Kidney glomerular epithelial cell (primary cell): ENCODE measurements around the gene FTO.
A peak's percentile ranks its signal among the peaks of the same experiment; 100 is the strongest.

Experiments
- DNase-seq: peaks from one replicate; lab custom pipeline; 2025; lab: John Stamatoyannopoulos, UW

Gene FTO

GRCh38 chr16:54160939-54161897 is 457.3 kb downstream of the FTO start:
- no peak for DNase-seq

GRCh38 chr16:54163197-54163843 is 459.4 kb downstream of the FTO start:
- DNase-seq: no peak

GRCh38 chr16:54164789-54165173 is 460.8 kb downstream of the FTO start:
- no peak for DNase-seq

- DNase-seq: no peak
Measured at GRCh38 chr16:54165174-54165911, 461.4 kb downstream of the FTO start.

- no peak for DNase-seq
Measured at GRCh38 chr16:54165912-54166865, 462.2 kb downstream of the FTO start.

GRCh38 chr16:54169112-54169511 is 465.2 kb downstream of the FTO start:
- DNase-seq: no peak

- DNase-seq: peak; percentile 68
Measured at GRCh38 chr16:54171626-54172537, 467.9 kb downstream of the FTO start.

GRCh38 chr16:54173490-54173889 is 469.5 kb downstream of the FTO start:
- no peak for DNase-seq

GRCh38 chr16:54174201-54174600 is 470.2 kb downstream of the FTO start:
- no peak for DNase-seq

- no peak for DNase-seq
Measured at GRCh38 chr16:54174750-54175149, 470.8 kb downstream of the FTO start.

- DNase-seq: no peak
Measured at GRCh38 chr16:54175169-54175551, 471.2 kb downstream of the FTO start.

GRCh38 chr16:54175552-54176375 is 471.8 kb downstream of the FTO start:
- no peak for DNase-seq

GRCh38 chr16:54176376-54176901 is 472.5 kb downstream of the FTO start:
- no peak for DNase-seq

GRCh38 chr16:54177052-54177861 is 473.3 kb downstream of the FTO start:
- DNase-seq: no peak

- no peak for DNase-seq
Measured at GRCh38 chr16:54177862-54178477, 474.0 kb downstream of the FTO start.

- peak; percentile 21 for DNase-seq
Measured at GRCh38 chr16:54178478-54178976, 474.6 kb downstream of the FTO start.
